ENCODE data around the gene SPRR2B.

DNA sequence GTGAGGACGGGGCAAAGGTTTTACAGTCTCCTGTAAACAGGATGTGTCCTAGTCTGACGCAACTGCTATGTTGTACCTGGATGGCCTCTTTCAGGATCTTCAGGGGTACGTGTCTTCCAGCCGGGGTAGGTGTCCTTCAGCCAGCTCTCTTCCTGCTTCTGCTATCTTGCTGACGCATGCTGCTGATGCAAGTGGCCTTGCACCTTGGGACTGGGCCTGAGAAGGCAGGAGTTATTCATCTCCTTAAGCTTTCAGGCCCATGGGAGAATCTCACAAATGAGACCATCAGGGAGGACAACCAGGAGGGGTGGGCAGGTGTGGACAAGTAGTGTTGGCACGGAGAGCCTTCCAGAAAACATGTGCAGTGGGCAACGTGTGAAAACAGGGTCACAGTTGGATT is 48.3 kb downstream of the SPRR2B start:
- TF ChIP-seq POLR2AphosphoS5 (IDR thresholded peaks at IDR 0.05; ENCODE audit: low read depth, low read length) = no peak
- TF ChIP-seq POLR2A (IDR thresholded peaks at IDR 0.05; ENCODE audit: low read depth, low read length) = no peak

Data from GM12892 (cell line).